OCI-LY7 (cell line): ENCODE results near the gene AGBL4.
"Not testable (repeated sequence)": the region's sequence is repeated elsewhere in the genome, so short reads cannot be mapped to it uniquely, and the experiment has no call there.

ENCODE experiments used
- EZH2phosphoT487 ChIP-seq: fragments of 200-600 bp; sonication (generic); IDR thresholded peaks from 2 replicates; pipeline ENCODE4 v1.6.1; 2018; ENCODE audit warnings: low read depth, borderline replicate concordance, mild to moderate bottlenecking, mixed run types, antibody characterized with exemption, low read length, moderate library complexity, mixed read lengths
- TF ChIP-seq, protein P1 (sequence below): fragments of 200-600 bp; sonication (generic); conservative IDR thresholded peaks from 2 replicates; pipeline ENCODE4 v1.5.1; 2014; ENCODE audit warnings: mild to moderate bottlenecking, antibody characterized with exemption, low read length, moderate library complexity, mixed read lengths

DNA sequence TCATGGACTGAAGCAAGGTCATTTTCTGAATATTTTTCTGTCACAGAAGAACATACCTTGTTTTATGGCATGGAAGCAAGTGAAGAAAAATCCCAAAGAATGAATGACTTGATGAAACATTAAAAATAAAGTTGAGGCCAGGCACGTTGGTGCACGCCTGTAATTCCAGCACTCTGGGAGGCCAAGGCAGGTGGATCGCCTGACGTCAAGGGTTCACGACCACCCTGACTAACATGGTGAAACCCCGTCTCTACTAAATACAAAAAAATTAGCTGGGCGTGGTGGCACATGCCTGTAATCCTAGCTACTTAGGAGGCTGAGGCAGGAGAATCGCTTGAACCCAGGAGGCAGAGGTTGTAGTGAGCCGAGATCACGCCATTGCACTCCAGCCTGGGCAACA lies 1020.8 kb downstream of the AGBL4 start:
- TF ChIP-seq, protein P1, sequence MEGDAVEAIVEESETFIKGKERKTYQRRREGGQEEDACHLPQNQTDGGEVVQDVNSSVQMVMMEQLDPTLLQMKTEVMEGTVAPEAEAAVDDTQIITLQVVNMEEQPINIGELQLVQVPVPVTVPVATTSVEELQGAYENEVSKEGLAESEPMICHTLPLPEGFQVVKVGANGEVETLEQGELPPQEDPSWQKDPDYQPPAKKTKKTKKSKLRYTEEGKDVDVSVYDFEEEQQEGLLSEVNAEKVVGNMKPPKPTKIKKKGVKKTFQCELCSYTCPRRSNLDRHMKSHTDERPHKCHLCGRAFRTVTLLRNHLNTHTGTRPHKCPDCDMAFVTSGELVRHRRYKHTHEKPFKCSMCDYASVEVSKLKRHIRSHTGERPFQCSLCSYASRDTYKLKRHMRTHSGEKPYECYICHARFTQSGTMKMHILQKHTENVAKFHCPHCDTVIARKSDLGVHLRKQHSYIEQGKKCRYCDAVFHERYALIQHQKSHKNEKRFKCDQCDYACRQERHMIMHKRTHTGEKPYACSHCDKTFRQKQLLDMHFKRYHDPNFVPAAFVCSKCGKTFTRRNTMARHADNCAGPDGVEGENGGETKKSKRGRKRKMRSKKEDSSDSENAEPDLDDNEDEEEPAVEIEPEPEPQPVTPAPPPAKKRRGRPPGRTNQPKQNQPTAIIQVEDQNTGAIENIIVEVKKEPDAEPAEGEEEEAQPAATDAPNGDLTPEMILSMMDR: not testable (repeated sequence)
- TF ChIP-seq EZH2phosphoT487: not testable (repeated sequence)
